Ishikawa (cell line): ENCODE results near the gene YWHAQ.

Source experiments
- MAX ChIP-seq: IDR thresholded peaks from 2 replicates; pipeline ENCODE4 v1.6.1; 2012
- NFIC ChIP-seq: IDR thresholded peaks from 2 replicates; pipeline ENCODE4 v1.6.1; 2012
- RAD21 ChIP-seq: IDR thresholded peaks from 2 replicates; pipeline ENCODE4 v1.6.1; 2012; ENCODE audit warnings: low read depth

- TF ChIP-seq RAD21 (no peak), NFIC (no peak), MAX (no peak)
These were observed 91.3 kb downstream of the YWHAQ start for GRCh38 chr2:9539531-9539930.
